SK-N-SH treated with all-trans-retinoic acid at 6 μM for 48 hours (cell line): Measurements from ENCODE around the gene AGL.

Experiments used
- ATAC-seq: fragments of 200-7000 bp; cut with Tn5 transposase; 3 replicates; pipeline ENCODE4 v1.9.1; 2020; ENCODE audit warnings: mild to moderate bottlenecking, moderate library complexity
- ARNTL ChIP-seq: fragments of 450-650 bp; formaldehyde crosslinking; IDR thresholded peaks from 2 replicates; pipeline ENCODE4 v1.5.0; 2020; ENCODE audit warnings: low read depth, mild to moderate bottlenecking, moderate library complexity, borderline replicate concordance
- BACH2 ChIP-seq: fragments of 250-450 bp; sonication (Bioruptor Pico); IDR thresholded peaks from 2 replicates; pipeline ENCODE4 v1.9.0; 2021; ENCODE audit warnings: mild to moderate bottlenecking, borderline replicate concordance
- CSDC2 ChIP-seq: fragments of 250-450 bp; sonication (Bioruptor Pico); IDR thresholded peaks from 2 replicates; pipeline ENCODE4 v1.5.0; 2020; ENCODE audit warnings: mild to moderate bottlenecking, moderate library complexity
- ESRRG ChIP-seq: fragments of 250-450 bp; sonication (Bioruptor Pico); IDR thresholded peaks from 2 replicates; pipeline ENCODE4 v1.6.1; 2021; ENCODE audit warnings: mild to moderate bottlenecking
- GLIS3 ChIP-seq: fragments of 250-450 bp; sonication (Bioruptor Pico); IDR thresholded peaks from 2 replicates; pipeline ENCODE4 v1.5.0; 2020; ENCODE audit warnings: mild to moderate bottlenecking, moderate library complexity
- ISL1 ChIP-seq: fragments of 250-450 bp; sonication (Bioruptor Pico); IDR thresholded peaks from 2 replicates; pipeline ENCODE4 v2.1.2; 2022; ENCODE audit warnings: mild to moderate bottlenecking, moderate library complexity
- OSR1 ChIP-seq: fragments of 250-450 bp; sonication (Bioruptor Pico); IDR thresholded peaks from 2 replicates; pipeline ENCODE4 v1.8.0; 2022; ENCODE audit warnings: moderate library complexity, mild to moderate bottlenecking, inconsistent platforms
- PPARA ChIP-seq: fragments of 250-450 bp; sonication (Bioruptor Pico); IDR thresholded peaks from 2 replicates; pipeline ENCODE4 v1.5.0; 2020; ENCODE audit warnings: mild to moderate bottlenecking, borderline replicate concordance
- SNAI2 ChIP-seq: fragments of 250-450 bp; sonication (Bioruptor Pico); IDR thresholded peaks from 2 replicates; pipeline ENCODE4 v1.5.0; 2020; ENCODE audit warnings: mild to moderate bottlenecking, moderate library complexity
- TCF4 ChIP-seq: fragments of 250-450 bp; sonication (Bioruptor Pico); IDR thresholded peaks from 2 replicates; pipeline ENCODE4 v1.8.0; 2021; ENCODE audit warnings: mild to moderate bottlenecking, moderate library complexity, borderline replicate concordance
- TOX ChIP-seq: fragments of 250-450 bp; sonication (Bioruptor Pico); IDR thresholded peaks from 2 replicates; pipeline ENCODE4 v1.8.0; 2021; ENCODE audit warnings: mild to moderate bottlenecking, moderate library complexity, borderline replicate concordance
- ZC3H10 ChIP-seq: fragments of 250-450 bp; sonication (Bioruptor Pico); IDR thresholded peaks from 2 replicates; pipeline ENCODE4 v1.5.1; 2021; ENCODE audit warnings: mild to moderate bottlenecking, moderate library complexity
- ZFP3 ChIP-seq: fragments of 250-450 bp; sonication (Bioruptor Pico); IDR thresholded peaks from 2 replicates; pipeline ENCODE4 v1.5.0; 2020; ENCODE audit warnings: mild to moderate bottlenecking, moderate library complexity
- ZFP30 ChIP-seq: fragments of 450-650 bp; formaldehyde crosslinking; IDR thresholded peaks from 2 replicates; pipeline ENCODE4 v1.5.0; 2022; ENCODE audit warnings: mild to moderate bottlenecking, moderate library complexity
- ZNF565 ChIP-seq: fragments of 450-650 bp; formaldehyde crosslinking; conservative IDR thresholded peaks from 2 replicates; pipeline ENCODE4 v1.5.0; 2020; ENCODE audit warnings: low read depth, mild to moderate bottlenecking, moderate library complexity
- ZNF70 ChIP-seq: fragments of 450-650 bp; formaldehyde crosslinking; IDR thresholded peaks from 2 replicates; pipeline ENCODE4 v1.5.0; 2020; ENCODE audit warnings: mild to moderate bottlenecking, moderate library complexity
- ZNF8 ChIP-seq: fragments of 450-650 bp; formaldehyde crosslinking; IDR thresholded peaks from 2 replicates; pipeline ENCODE4 v1.5.0; 2020; ENCODE audit warnings: mild to moderate bottlenecking, moderate library complexity
- TF ChIP-seq, protein P1 (sequence below): fragments of 250-450 bp; sonication (Bioruptor Pico); IDR thresholded peaks from 2 replicates; pipeline ENCODE4 v1.5.1; 2021; ENCODE audit warnings: mild to moderate bottlenecking, moderate library complexity
- TF ChIP-seq, protein P2 (sequence below): fragments of 250-450 bp; sonication (Bioruptor Pico); IDR thresholded peaks from 2 replicates; pipeline ENCODE4 v1.8.0; 2021; ENCODE audit warnings: low read depth, mild to moderate bottlenecking, moderate library complexity, borderline replicate concordance
- TF ChIP-seq, protein P3 (sequence below): fragments of 250-450 bp; sonication (Bioruptor Pico); IDR thresholded peaks from 2 replicates; pipeline ENCODE4 v1.5.1; 2020; ENCODE audit warnings: low read depth, mild to moderate bottlenecking, moderate library complexity
- TF ChIP-seq, protein P4 (sequence below): fragments of 250-450 bp; sonication (Bioruptor Pico); IDR thresholded peaks from 2 replicates; pipeline ENCODE4 v1.5.0; 2020; ENCODE audit warnings: mild to moderate bottlenecking, moderate library complexity

The AGL gene

DNA sequence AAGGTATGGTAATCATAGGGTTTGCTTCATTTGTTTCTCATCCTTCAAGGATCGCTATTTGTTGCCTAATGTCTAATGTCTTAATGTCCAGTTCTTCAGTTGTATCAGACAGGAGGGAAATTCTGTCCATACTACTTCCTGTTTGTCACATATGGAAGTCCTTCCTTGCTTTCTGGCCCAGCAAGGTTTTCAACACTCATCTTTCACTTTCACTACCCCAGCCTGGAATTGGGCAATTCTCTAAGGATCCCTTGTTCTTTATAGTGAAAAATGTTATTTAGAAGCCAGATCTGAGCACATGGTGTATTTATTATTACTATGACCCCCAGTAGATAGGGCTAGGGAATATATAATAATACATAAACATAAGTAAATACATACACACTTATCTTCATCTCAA, 69.1 kb downstream of the AGL start:
- no peak for TF ChIP-seq TCF4 (CRISPR knock-in tag)
- TF ChIP-seq PPARA (CRISPR knock-in tag) = no peak
- TF ChIP-seq BACH2 (CRISPR knock-in tag) = no peak
- TF ChIP-seq OSR1 (CRISPR knock-in tag) = no peak
- TF ChIP-seq, protein P1, sequence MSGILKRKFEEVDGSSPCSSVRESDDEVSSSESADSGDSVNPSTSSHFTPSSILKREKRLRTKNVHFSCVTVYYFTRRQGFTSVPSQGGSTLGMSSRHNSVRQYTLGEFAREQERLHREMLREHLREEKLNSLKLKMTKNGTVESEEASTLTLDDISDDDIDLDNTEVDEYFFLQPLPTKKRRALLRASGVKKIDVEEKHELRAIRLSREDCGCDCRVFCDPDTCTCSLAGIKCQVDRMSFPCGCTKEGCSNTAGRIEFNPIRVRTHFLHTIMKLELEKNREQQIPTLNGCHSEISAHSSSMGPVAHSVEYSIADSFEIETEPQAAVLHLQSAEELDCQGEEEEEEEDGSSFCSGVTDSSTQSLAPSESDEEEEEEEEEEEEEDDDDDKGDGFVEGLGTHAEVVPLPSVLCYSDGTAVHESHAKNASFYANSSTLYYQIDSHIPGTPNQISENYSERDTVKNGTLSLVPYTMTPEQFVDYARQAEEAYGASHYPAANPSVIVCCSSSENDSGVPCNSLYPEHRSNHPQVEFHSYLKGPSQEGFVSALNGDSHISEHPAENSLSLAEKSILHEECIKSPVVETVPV (CRISPR knock-in tag) = no peak
- TF ChIP-seq ZC3H10 (CRISPR knock-in tag) = no peak
- no peak for TF ChIP-seq GLIS3 (CRISPR knock-in tag)
- no peak for TF ChIP-seq ZNF8 (CRISPR knock-in tag)
- TF ChIP-seq CSDC2 = no peak
- TF ChIP-seq ESRRG (CRISPR knock-in tag) = no peak
- TF ChIP-seq ZNF70 = no peak
- TF ChIP-seq, protein P2, sequence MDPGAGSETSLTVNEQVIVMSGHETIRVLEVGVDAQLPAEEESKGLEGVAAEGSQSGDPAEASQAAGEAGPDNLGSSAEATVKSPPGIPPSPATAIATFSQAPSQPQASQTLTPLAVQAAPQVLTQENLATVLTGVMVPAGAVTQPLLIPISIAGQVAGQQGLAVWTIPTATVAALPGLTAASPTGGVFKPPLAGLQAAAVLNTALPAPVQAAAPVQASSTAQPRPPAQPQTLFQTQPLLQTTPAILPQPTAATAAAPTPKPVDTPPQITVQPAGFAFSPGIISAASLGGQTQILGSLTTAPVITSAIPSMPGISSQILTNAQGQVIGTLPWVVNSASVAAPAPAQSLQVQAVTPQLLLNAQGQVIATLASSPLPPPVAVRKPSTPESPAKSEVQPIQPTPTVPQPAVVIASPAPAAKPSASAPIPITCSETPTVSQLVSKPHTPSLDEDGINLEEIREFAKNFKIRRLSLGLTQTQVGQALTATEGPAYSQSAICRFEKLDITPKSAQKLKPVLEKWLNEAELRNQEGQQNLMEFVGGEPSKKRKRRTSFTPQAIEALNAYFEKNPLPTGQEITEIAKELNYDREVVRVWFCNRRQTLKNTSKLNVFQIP = no peak
- TF ChIP-seq TOX = no peak
- no peak for ATAC-seq

DNA sequence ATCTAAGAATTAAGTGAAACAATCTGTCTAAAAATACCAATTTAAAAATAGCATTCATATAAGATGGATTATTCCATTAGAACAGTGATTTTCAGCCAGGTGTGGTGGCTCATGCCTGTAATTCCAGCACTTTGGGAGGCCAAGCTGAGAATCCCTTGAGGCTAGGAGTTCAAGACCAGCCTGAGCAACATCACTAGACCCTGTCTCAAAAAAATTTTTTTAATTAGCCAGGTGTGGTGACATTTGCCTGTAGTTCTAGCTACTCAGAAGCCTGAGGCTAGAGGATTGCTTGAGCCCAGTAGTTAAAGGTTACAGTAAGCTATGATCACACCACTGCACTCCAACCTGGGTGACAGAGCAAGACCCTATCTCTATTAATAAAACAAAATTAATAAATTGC, 84.6 kb downstream of the AGL start:
- TF ChIP-seq SNAI2 (no peak), BACH2 (CRISPR knock-in tag) (no peak), TCF4 (CRISPR knock-in tag) (no peak), OSR1 (CRISPR knock-in tag) (no peak), ESRRG (CRISPR knock-in tag) (no peak), ZNF565 (CRISPR knock-in tag) (no peak), ISL1 (CRISPR knock-in tag) (no peak), ARNTL (CRISPR knock-in tag) (no peak), PPARA (CRISPR knock-in tag) (no peak), CSDC2 (no peak), ZC3H10 (CRISPR knock-in tag) (no peak), ZFP30 (no peak), TOX (no peak), ZNF70 (no peak)
- TF ChIP-seq, protein P3, sequence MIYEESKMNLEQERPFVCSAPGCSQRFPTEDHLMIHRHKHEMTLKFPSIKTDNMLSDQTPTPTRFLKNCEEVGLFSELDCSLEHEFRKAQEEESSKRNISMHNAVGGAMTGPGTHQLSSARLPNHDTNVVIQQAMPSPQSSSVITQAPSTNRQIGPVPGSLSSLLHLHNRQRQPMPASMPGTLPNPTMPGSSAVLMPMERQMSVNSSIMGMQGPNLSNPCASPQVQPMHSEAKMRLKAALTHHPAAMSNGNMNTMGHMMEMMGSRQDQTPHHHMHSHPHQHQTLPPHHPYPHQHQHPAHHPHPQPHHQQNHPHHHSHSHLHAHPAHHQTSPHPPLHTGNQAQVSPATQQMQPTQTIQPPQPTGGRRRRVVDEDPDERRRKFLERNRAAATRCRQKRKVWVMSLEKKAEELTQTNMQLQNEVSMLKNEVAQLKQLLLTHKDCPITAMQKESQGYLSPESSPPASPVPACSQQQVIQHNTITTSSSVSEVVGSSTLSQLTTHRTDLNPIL (CRISPR knock-in tag) = no peak
- TF ChIP-seq, protein P1 (CRISPR knock-in tag) = no peak
- TF ChIP-seq, protein P4, sequence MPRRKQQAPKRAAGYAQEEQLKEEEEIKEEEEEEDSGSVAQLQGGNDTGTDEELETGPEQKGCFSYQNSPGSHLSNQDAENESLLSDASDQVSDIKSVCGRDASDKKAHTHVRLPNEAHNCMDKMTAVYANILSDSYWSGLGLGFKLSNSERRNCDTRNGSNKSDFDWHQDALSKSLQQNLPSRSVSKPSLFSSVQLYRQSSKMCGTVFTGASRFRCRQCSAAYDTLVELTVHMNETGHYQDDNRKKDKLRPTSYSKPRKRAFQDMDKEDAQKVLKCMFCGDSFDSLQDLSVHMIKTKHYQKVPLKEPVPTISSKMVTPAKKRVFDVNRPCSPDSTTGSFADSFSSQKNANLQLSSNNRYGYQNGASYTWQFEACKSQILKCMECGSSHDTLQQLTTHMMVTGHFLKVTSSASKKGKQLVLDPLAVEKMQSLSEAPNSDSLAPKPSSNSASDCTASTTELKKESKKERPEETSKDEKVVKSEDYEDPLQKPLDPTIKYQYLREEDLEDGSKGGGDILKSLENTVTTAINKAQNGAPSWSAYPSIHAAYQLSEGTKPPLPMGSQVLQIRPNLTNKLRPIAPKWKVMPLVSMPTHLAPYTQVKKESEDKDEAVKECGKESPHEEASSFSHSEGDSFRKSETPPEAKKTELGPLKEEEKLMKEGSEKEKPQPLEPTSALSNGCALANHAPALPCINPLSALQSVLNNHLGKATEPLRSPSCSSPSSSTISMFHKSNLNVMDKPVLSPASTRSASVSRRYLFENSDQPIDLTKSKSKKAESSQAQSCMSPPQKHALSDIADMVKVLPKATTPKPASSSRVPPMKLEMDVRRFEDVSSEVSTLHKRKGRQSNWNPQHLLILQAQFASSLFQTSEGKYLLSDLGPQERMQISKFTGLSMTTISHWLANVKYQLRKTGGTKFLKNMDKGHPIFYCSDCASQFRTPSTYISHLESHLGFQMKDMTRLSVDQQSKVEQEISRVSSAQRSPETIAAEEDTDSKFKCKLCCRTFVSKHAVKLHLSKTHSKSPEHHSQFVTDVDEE (CRISPR knock-in tag) = no peak
- no peak for ATAC-seq

DNA sequence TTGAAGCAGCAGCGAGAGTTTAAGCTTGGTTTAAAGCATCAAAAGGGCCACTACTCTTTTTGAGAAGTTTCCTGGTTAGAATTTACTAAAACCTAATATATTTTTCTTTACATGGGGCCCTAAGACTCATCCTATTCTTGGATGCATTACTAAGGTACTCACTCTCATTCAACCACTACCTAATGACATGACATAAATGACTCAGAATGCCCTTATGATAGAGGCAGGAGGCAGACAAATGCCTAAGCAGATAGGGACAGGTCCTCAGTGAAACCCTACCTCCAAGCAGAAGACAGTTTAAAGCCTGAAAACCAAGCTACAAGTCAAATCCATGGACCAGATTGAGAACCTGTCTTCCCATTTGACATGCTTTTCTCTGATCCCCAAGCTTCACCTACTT, 85.4 kb downstream of the AGL start:
- no peak for TF ChIP-seq OSR1 (CRISPR knock-in tag)
- TF ChIP-seq TOX = no peak
- TF ChIP-seq ZFP3 (CRISPR knock-in tag) = no peak
- no peak for TF ChIP-seq PPARA (CRISPR knock-in tag)
- TF ChIP-seq ESRRG (CRISPR knock-in tag) = no peak
- no peak for TF ChIP-seq CSDC2
- TF ChIP-seq GLIS3 (CRISPR knock-in tag) = no peak
- no peak for TF ChIP-seq ZNF565 (CRISPR knock-in tag)
- TF ChIP-seq, protein P2 = no peak
- no peak for TF ChIP-seq ZFP30
- TF ChIP-seq, protein P1 (CRISPR knock-in tag) = no peak
- no peak for TF ChIP-seq ZNF70
- TF ChIP-seq, all 23 proteins: peak for 0
- no peak for ATAC-seq
